OCI-LY3 (cell line): ENCODE results near the gene KLHL2.
"Not testable (repeated sequence)": the region's sequence is repeated elsewhere in the genome, so short reads cannot be mapped to it uniquely, and the experiment has no call there.

Experiments used
- H2AFZ ChIP-seq: fragments of 200-600, 300-600 bp; shearing (Covaris generic); 2 replicates; pipeline ENCODE4 v1.6.0; 2014; ENCODE audit warnings: antibody characterized with exemption, low read depth, low read length
- H3K27ac ChIP-seq: fragments of 200-600, 300-600 bp; sonication (generic); 2 replicates; pipeline ENCODE4 v1.5.1; 2014; ENCODE audit warnings: mild to moderate bottlenecking, low read length, moderate library complexity, mixed read lengths
- H3K27me3 ChIP-seq: fragments of 200-600, 300-600 bp; sonication (generic); 2 replicates; pipeline ENCODE4 v1.6.1; 2014; ENCODE audit warnings: low read depth, low read length, mixed read lengths
- H3K36me3 ChIP-seq: fragments of 200-600, 300-600 bp; sonication (generic); replicated peaks from 2 replicates; pipeline ENCODE3; 2014; ENCODE audit warnings: low read depth, low read length, mixed read lengths
- H3K4me1 ChIP-seq: fragments of 300-600, 200-600 bp; sonication (generic); 2 replicates; pipeline ENCODE4 v1.6.1; 2014; ENCODE audit warnings: low read length, mixed read lengths
- H3K4me2 ChIP-seq: fragments of 200-600, 300-600 bp; sonication (generic); 2 replicates; pipeline ENCODE4 v1.6.1; 2014; ENCODE audit warnings: low read length, mixed read lengths
- H3K4me3 ChIP-seq: fragments of 300-600, 200-600 bp; sonication (generic); 2 replicates; pipeline ENCODE4 v1.5.1; 2014; ENCODE audit warnings: antibody characterized with exemption, mild to moderate bottlenecking, low read length, moderate library complexity
- H3K79me2 ChIP-seq: fragments of 300-600, 200-600 bp; shearing (Covaris generic); 2 replicates; pipeline ENCODE4 v1.6.1; 2014; ENCODE audit warnings: mild to moderate bottlenecking, low read length, mixed read lengths
- H3K9ac ChIP-seq: fragments of 300-600, 200-600 bp; shearing (Covaris generic); 2 replicates; pipeline ENCODE4 v1.6.0; 2014; ENCODE audit warnings: mild to moderate bottlenecking, low read length, moderate library complexity
- H3K9me3 ChIP-seq: fragments of 200-600, 300-600 bp; shearing (Covaris generic); 2 replicates; pipeline ENCODE4 v1.6.1; 2014; ENCODE audit warnings: low read length, mixed read lengths; ENCODE audit not compliant: insufficient read depth
- H4K20me1 ChIP-seq: fragments of 200-600, 300-600 bp; sonication (generic); 2 replicates; pipeline ENCODE4 v1.6.1; 2016; ENCODE audit warnings: low read length, mixed read lengths; ENCODE audit not compliant: insufficient read depth
- CTCF ChIP-seq: fragments of 200-600, 300-600 bp; sonication (generic); IDR thresholded peaks from 2 replicates; pipeline ENCODE4 v1.5.1; 2014; ENCODE audit warnings: antibody characterized with exemption, low read length, low read depth
- EZH2phosphoT487 ChIP-seq: fragments of 200-600 bp; shearing (Covaris generic); IDR thresholded peaks from 2 replicates; pipeline ENCODE4 v1.6.1; 2018; ENCODE audit warnings: antibody characterized with exemption, mixed run types, low read depth

KLHL2 gene

GRCh38 chr4:165248102-165248501, 40.7 kb downstream of the KLHL2 start:
- Histone ChIP-seq H3K4me3 (no peak overlapping the region), H2AFZ (no peak overlapping the region), H3K4me2 (no peak overlapping the region), H4K20me1 (no peaks in the 10 kb centered on the region), H3K4me1 (0 out of 2 replicates have a peak, but pooled peaks cover 5% of the 10 kb centered on the region), H3K9ac (no peak overlapping the region), H3K9me3 (no peaks in the 10 kb centered on the region), H3K27me3 (no peaks in the 10 kb centered on the region), H3K79me2 (no peaks in the 10 kb centered on the region), H3K27ac (no peak overlapping the region), H3K36me3 (no peaks in the 10 kb centered on the region)
- TF ChIP-seq EZH2phosphoT487 (no peak), CTCF (no peak)

- not testable (repeated sequence) for H3K27ac ChIP-seq, H3K36me3 ChIP-seq, H3K4me1 ChIP-seq, H4K20me1 ChIP-seq, H3K9ac ChIP-seq, H2AFZ ChIP-seq, H3K79me2 ChIP-seq, H3K4me3 ChIP-seq, H3K4me2 ChIP-seq, H3K27me3 ChIP-seq, H3K9me3 ChIP-seq
Observed at GRCh38 chr4:165248904-165249303, 41.5 kb downstream of the KLHL2 start.

GRCh38 chr4:165254771-165255170, 47.4 kb downstream of the KLHL2 start:
- Histone ChIP-seq H3K4me2 (peak overlapping the region; percentile 59), H3K4me1 (peaks cover 15% of the 10 kb centered on the region)

GRCh38 chr4:165255439-165255838, 48.1 kb downstream of the KLHL2 start:
- H3K79me2 ChIP-seq, H3K9me3 ChIP-seq, H3K27me3 ChIP-seq, H3K27ac ChIP-seq, H3K9ac ChIP-seq, H2AFZ ChIP-seq, H3K36me3 ChIP-seq: not testable (repeated sequence)
- Histone ChIP-seq H3K4me2 (peak overlapping the region; percentile 59), H4K20me1 (peaks cover 20% of the 10 kb centered on the region), H3K4me3 (peak overlapping the region; percentile 21; the same call in 1 of the 2 replicates), H3K4me1 (peaks cover 15% of the 10 kb centered on the region)

More at GRCh38 chr4:165254771-165255170, 47.4 kb downstream of the KLHL2 start:
- H3K79me2 ChIP-seq, H3K9ac ChIP-seq, H3K9me3 ChIP-seq, H3K27me3 ChIP-seq, H3K27ac ChIP-seq, H3K36me3 ChIP-seq, H3K4me3 ChIP-seq, H2AFZ ChIP-seq: not testable (repeated sequence)
- H4K20me1 ChIP-seq, result peaks cover 20% of the 10 kb centered on the region

- H4K20me1 ChIP-seq, result peaks cover 20% of the 10 kb centered on the region
- not testable (repeated sequence) for H3K9me3 ChIP-seq, H3K27ac ChIP-seq, H3K9ac ChIP-seq, H2AFZ ChIP-seq, H3K79me2 ChIP-seq, H3K36me3 ChIP-seq, H3K27me3 ChIP-seq, H3K4me3 ChIP-seq
- peak overlapping the region; percentile 59; the same call in 1 of the 2 replicates for H3K4me2 ChIP-seq
- peaks cover 15% of the 10 kb centered on the region for H3K4me1 ChIP-seq
Observed at GRCh38 chr4:165256074-165256659, 48.8 kb downstream of the KLHL2 start.

- H2AFZ ChIP-seq, H3K79me2 ChIP-seq, H3K27ac ChIP-seq, H3K9ac ChIP-seq, H3K4me3 ChIP-seq, H3K27me3 ChIP-seq, H3K36me3 ChIP-seq, H3K9me3 ChIP-seq, H3K4me2 ChIP-seq: not testable (repeated sequence)
- Histone ChIP-seq H3K4me1 (peaks cover 13% of the 10 kb centered on the region), H4K20me1 (peaks cover 18% of the 10 kb centered on the region)
Observed at GRCh38 chr4:165259776-165260175, 52.4 kb downstream of the KLHL2 start.
